Right ventricle myocardium inferior (tissue), 1 donor: ENCODE results near the gene TAS1R2. TPM values are rescaled to one million over a fixed set of nuclear protein-coding genes. Genes with fewer than 3 reads are reported as not detected.
"Not testable (repeated sequence)": the region's sequence is repeated elsewhere in the genome, so short reads cannot be mapped to it uniquely, and the experiment has no call there.

Source experiments
- ATAC-seq: fragments of 200-7000 bp; cut with Tn5 transposase; one replicate; pipeline ENCODE4 v1.9.1; 2020; ENCODE audit warnings: mild to moderate bottlenecking, moderate library complexity
- DNase-seq: peaks from one replicate; pipeline ENCODE4 v3.0.0; 2021; ENCODE audit errors: missing footprints
- intact Hi-C: fragments of 100-400 bp; cut with DNase I; formaldehyde crosslinking; loops from one replicate; pipeline ENCODE4 v1.11.0; 2022
- long read RNA-seq: library from polyadenylated mRNA; unstranded; transcript quantifications from one replicate; pipeline ENCODE4 v2.0.0, GENCODE V29; 2021
- total RNA-seq: library from RNA; stranded (reverse); fragmentation: NEBNext Ultra II Directional; extraction: Animal tissue kit (Norgen Biotek cat#: 25700); gene quantifications from one replicate; pipeline ENCODE4 v1.2.1, GENCODE V29; 2021
- donor health status: DM: no; HTN: yes; CAD: no; lungs with severe emphysema.

TAS1R2 gene
- not detected for total RNA-seq
- long read RNA-seq: 0 reads

- no peak for DNase-seq
- ATAC-seq: no peak
- intact Hi-C loops: no loop called here
Observed at GRCh38 chr1:18859560-18859959, at the start of gene TAS1R2. TAS1R2 (minus strand) TSS chr1:18859660; CDS start chr1:18859660, 0 bp downstream.

- intact Hi-C loops: loop anchor here (5.0 kb wide), 3 partner anchors 49 to 189 kb away; partner anchors contain the start of gene IFFO2
Observed at GRCh38 chr1:18907917-18908845, 48.7 kb upstream of the TAS1R2 start.

GRCh38 chr1:18907021-18907916 lies 47.8 kb upstream of the TAS1R2 start:
- DNase-seq (peak; percentile 71), ATAC-seq (peak; percentile 17)
- intact Hi-C loops: loop anchor here (5.0 kb wide), 3 partner anchors 50 to 190 kb away; partner anchors contain the start of gene IFFO2

More at GRCh38 chr1:18907917-18908845, 48.7 kb upstream of the TAS1R2 start:
- ATAC-seq (peak; percentile 53), DNase-seq (peak; percentile 81)

- ATAC-seq: no peak
- no peak for DNase-seq
- intact Hi-C loops: no loop called here
Observed at GRCh38 chr1:18903291-18903756, 43.9 kb upstream of the TAS1R2 start.

GRCh38 chr1:18902523-18903290 lies 43.2 kb upstream of the TAS1R2 start, which contains the start of gene ALDH4A1:
ALDH4A1 (minus strand) TSS chr1:18902555; CDS start chr1:18902523, 32 bp downstream.
- intact Hi-C loops: no loop called here
- ATAC-seq (peak; percentile 98), DNase-seq (peak; percentile 98)

GRCh38 chr1:18901952-18902522 lies 42.6 kb upstream of the TAS1R2 start:
- intact Hi-C loops: no loop called here
- DNase-seq (no peak), ATAC-seq (peak; percentile 0)

GRCh38 chr1:18901147-18901951 lies 41.9 kb upstream of the TAS1R2 start:
- ATAC-seq (no peak), DNase-seq (peak; percentile 65)
- intact Hi-C loops: no loop called here

- ATAC-seq (no peak), DNase-seq (peak; percentile 26)
- intact Hi-C loops: no loop called here
Observed at GRCh38 chr1:18900303-18900841, 40.9 kb upstream of the TAS1R2 start.

GRCh38 chr1:18899363-18900049 lies 40.0 kb upstream of the TAS1R2 start:
- DNase-seq (peak; percentile 39), ATAC-seq (no peak)
- intact Hi-C loops: no loop called here

- ATAC-seq: no peak
- intact Hi-C loops: no loop called here
- peak; percentile 2 for DNase-seq
Observed at GRCh38 chr1:18898567-18898966, 39.1 kb upstream of the TAS1R2 start.

GRCh38 chr1:18895317-18895716 lies 35.9 kb upstream of the TAS1R2 start:
- DNase-seq (peak; percentile 27), ATAC-seq (no peak)
- intact Hi-C loops: no loop called here

- intact Hi-C loops: no loop called here
- ATAC-seq (no peak), DNase-seq (no peak)
Observed at GRCh38 chr1:18893120-18893519, 33.7 kb upstream of the TAS1R2 start.

GRCh38 chr1:18891858-18892257 lies 32.4 kb upstream of the TAS1R2 start:
- DNase-seq, ATAC-seq, intact Hi-C loops: not testable (repeated sequence)

GRCh38 chr1:18891426-18891780 lies 31.9 kb upstream of the TAS1R2 start:
- intact Hi-C loops: no loop called here
- DNase-seq (peak; percentile 15), ATAC-seq (no peak)

GRCh38 chr1:18890706-18891425 lies 31.4 kb upstream of the TAS1R2 start:
- ATAC-seq: no peak

GRCh38 chr1:18886003-18886335 lies 26.5 kb upstream of the TAS1R2 start:
- peak; percentile 53 for DNase-seq
- intact Hi-C loops: no loop called here
- ATAC-seq: no peak

More at GRCh38 chr1:18890706-18891425, 31.4 kb upstream of the TAS1R2 start:
- intact Hi-C loops: no loop called here
- peak; percentile 41 for DNase-seq
